Adipose tissue (tissue), 3 donors: ENCODE data around the gene ZDHHC7. TPM values are rescaled to one million over a fixed set of nuclear protein-coding genes. Genes with fewer than 3 reads are reported as not detected.
"Not testable (repeated sequence)": the region's sequence is repeated elsewhere in the genome, so short reads cannot be mapped to it uniquely, and the experiment has no call there.

Experiments
- H3K27ac ChIP-seq: one replicate; pipeline ENCODE4 v1.5.1; 2013; ENCODE audit warnings: low read depth, low read length
- WGBS, 3 donors: extraction: QIAGEN DNeasy Blood & Tissue Kit; methylation state at CpG; one replicate each; pipeline ENCODE4 v1.1.7; 2013; 5-methylcytosine and 5-hydroxymethylcytosine counted together
- polyA plus RNA-seq, 3 donors: library from polyadenylated mRNA; stranded (reverse); fragments of 200-250 nt; gene quantifications; one replicate each; pipeline ENCODE4 v1.2.3, GENCODE V29; 2013
- donor health status: healthy with polysubstance abuse.
- donor health status: Bipolar disorder and iron deficiency.
- donor health status: healthy.

The ZDHHC7 gene, protein sequence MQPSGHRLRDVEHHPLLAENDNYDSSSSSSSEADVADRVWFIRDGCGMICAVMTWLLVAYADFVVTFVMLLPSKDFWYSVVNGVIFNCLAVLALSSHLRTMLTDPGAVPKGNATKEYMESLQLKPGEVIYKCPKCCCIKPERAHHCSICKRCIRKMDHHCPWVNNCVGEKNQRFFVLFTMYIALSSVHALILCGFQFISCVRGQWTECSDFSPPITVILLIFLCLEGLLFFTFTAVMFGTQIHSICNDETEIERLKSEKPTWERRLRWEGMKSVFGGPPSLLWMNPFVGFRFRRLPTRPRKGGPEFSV
- polyA plus RNA-seq: 10 to 100 TPM; 13.3 to 29.0 (median 24.3) TPM

GRCh38 chr16:85010931-85011845, at the start of gene ZDHHC7:
TSS of gene ZDHHC7 (minus strand) at chr16:85011535. CDS start at chr16:84990618, 20,917 bp downstream.
- H3K27ac ChIP-seq: no peak within 1 kb of the TSS
- WGBS, 3 donors: 0 to 1% (median 0%) methylated on average over 66 to 86 of the region's 86 CpGs

DNA sequence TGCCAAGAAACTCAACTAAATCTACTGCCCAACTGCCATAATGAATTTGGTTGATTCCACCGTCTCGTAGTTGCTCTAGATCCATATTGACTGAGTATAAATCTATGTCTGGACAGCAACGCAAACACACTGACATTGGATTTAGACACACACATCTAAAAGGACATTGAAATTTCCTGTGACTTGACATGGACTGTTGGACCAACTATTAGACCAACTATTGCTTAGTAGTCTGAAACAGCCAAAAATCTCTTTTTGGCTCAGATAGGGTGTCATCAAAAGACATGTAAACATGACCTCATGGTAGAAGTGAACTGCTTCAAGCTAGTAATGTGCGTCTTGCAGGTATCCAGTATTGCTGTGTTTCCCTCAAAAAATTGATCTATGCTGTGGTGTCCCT, 47.6 kb upstream of the ZDHHC7 start:
- WGBS, 3 donors: 70 to 98% (median 71%) methylated on average over 4 of the region's 4 CpGs
- no peak overlapping the region for H3K27ac ChIP-seq

DNA sequence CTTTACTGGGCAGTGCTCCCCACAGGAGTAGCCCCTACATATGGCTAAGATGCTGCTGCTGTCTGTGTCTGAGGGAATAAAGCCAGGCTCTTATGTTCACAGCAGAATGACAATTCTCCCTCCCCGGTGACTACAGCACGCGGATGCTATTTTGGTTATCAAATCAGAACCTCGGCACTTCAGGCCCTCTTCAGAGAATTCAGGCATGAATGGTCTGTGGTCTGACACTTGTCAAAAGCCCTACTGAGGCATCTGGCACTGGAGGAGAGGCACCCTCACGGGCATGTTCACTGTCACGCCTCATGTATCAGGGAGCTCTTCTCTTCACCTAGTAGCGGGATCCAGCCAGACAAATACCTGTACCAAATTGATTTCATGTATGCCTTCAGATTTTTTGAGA, 46.6 kb upstream of the ZDHHC7 start:
- H3K27ac ChIP-seq: no peak overlapping the region
- WGBS, 3 donors: 95 to 97% (median 96%) methylated on average over 7 of the region's 7 CpGs

- 77 to 90% (median 89%) methylated on average over 9 of the region's 9 CpGs for WGBS, 3 donors
- no peak overlapping the region for H3K27ac ChIP-seq
These were observed 46.0 kb upstream of the ZDHHC7 start for GRCh38 chr16:85057212-85057889.

- no peak overlapping the region for H3K27ac ChIP-seq
- WGBS, 3 donors: 70 to 83% (median 72%) methylated on average over 16 of the region's 16 CpGs
These were observed 44.9 kb upstream of the ZDHHC7 start for GRCh38 chr16:85056211-85056748.

DNA sequence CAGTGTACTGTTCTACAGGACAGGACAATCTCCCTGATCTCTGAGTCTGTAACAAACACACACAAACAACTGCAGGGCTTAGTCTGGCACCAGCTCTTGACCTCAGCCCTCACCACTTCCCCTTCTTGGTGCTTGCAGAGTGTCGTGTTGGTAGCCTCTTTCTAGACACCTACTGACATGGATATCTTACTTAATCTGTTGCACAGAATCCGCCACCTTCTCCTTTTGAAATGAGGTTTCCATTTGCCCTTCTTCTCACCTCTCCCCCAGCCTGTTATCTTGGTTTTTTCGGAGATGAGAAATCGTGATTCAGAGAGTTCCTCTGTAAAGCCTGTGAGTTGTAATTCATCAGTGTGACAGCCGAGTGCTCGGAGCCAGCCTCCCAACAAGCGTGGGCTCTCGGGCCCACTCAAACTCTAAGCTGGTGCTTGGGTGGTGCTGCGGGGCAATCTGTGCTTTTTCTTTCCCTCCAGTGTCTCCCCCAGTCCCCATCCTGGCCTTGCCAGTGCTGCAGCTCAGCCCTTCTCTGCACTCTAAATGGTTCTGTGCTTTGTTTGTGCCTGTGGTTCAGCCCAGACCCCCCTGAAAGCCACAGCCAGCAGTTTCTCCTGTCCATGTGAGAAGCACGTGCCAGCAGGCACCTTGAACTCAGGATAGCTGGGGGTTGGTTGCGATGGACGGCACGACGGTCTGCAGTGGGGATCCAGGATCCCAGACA, 44.3 kb upstream of the ZDHHC7 start:
- WGBS, 3 donors: 22 to 59% (median 32%) methylated on average over 14 of the region's 14 CpGs
- H3K27ac ChIP-seq: no peak overlapping the region

DNA sequence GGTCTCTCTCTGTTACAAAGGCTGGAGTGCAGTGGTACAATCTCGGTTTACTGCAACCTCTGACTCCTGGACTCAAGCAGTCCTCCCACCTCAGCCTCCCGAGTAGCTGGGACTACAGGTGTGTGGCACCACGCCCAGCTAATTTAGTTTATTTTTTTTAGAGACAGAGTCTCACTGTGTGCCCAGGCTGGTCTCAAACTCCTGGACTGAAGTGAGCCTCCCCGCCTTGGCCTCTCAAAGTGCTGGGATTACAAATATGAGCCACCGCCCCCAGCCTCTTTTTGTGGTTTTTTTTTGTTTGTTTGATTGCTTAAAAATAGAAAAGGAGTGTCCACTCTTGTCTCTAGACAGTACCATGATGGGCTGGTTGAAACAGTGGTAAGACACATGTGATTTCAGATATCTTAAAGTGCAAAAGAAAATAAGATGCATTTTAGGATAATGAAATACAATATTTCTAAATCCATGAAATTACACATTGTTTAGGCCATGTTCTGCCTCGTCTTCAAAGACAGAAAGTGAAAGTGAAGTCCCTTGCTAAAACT, 43.7 kb upstream of the ZDHHC7 start:
- 54 to 76% (median 54%) methylated on average over 6 of the region's 6 CpGs for WGBS, 3 donors

DNA sequence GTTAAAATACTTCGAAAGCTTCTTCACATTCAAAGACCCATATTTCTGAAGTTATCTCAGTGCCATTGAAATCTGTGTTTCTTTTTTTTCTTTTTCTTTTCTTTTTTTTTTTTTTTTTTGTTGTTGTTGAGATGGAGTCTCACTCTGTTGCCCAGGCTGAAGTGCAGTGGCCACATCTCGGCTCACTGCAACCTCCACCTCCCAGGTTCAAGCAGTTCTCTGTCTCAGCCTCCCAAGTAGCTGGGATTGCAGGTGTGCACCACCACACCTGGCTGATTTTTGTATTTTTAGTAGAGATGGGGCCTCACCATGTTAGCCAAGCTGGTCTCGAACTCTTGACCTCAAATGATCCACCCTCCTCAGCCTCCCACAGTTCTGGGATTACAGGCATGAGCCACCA, 43.0 kb upstream of the ZDHHC7 start:
- H3K27ac ChIP-seq: not testable (repeated sequence)
- 94 to 98% (median 95%) methylated on average over 3 of the region's 3 CpGs for whole genome bisulfite sequencing, 3 donors

More for the DNA sequence above, 43.7 kb upstream of the ZDHHC7 start:
- H3K27ac ChIP-seq: peak overlapping the region; percentile 48

DNA sequence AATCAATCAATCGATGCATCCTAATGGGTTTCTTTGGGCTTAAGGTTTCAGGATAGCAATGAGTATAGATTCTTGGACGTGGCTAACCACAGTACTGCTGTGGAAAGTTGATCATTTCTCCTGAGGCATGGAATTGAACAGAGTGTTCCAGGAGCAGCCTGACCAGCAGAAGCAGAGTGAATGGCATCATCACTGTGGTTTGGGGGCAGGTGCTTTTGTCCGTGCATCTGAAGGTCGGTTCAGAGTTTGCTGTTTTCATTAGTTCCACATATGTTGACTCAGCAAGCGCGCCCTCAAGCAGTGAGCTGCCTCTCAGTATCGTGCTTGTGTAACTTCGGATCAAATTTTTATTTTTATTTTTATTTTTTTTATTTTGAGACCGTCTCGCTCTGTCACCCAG, 41.2 kb upstream of the ZDHHC7 start:
- 86 to 91% (median 91%) methylated on average over 10 of the region's 10 CpGs for WGBS, 3 donors
- no peak overlapping the region for H3K27ac ChIP-seq

GRCh38 chr16:85051683-85052082, 40.3 kb upstream of the ZDHHC7 start:
- no peak overlapping the region for H3K27ac ChIP-seq
- 89 to 94% (median 92%) methylated on average over 8 of the region's 8 CpGs for WGBS, 3 donors

GRCh38 chr16:85051067-85051581, 39.8 kb upstream of the ZDHHC7 start:
- no peak overlapping the region for H3K27ac ChIP-seq

DNA sequence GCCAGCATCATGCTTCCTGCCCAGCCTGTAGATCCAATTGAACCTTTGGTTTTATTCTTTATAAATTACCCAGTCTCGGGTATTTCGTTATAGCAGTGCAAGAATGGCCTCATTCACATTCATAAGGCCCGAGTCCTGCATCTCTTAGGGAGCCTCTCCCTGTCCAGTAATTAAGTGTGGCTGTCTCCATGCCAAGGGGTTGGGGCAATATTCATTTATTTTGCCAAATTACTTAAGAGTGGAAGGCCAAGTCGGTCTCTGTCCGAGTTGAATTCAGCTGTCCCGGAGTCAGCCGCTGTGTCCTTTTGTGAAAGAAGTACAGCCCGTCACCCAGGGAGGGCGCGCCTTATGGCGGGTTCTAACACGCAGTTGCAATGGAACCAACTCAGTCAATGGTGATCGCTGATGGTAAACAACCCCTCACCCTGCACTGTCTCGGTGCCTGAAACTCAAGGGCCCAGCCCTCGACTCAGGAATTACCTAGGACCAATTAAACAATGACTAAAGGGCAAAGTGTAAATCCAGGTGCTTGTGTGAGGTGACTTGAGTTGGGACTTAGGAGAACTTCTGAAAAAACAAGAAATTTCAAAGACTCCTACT, 38.5 kb upstream of the ZDHHC7 start:
- WGBS, 3 donors: 86 to 89% (median 88%) methylated on average over 15 of the region's 15 CpGs
- no peak overlapping the region for H3K27ac ChIP-seq

More at GRCh38 chr16:85051067-85051581, 39.8 kb upstream of the ZDHHC7 start:
- WGBS, 3 donors: 61 to 84% (median 69%) methylated on average over 8 of the region's 8 CpGs

DNA sequence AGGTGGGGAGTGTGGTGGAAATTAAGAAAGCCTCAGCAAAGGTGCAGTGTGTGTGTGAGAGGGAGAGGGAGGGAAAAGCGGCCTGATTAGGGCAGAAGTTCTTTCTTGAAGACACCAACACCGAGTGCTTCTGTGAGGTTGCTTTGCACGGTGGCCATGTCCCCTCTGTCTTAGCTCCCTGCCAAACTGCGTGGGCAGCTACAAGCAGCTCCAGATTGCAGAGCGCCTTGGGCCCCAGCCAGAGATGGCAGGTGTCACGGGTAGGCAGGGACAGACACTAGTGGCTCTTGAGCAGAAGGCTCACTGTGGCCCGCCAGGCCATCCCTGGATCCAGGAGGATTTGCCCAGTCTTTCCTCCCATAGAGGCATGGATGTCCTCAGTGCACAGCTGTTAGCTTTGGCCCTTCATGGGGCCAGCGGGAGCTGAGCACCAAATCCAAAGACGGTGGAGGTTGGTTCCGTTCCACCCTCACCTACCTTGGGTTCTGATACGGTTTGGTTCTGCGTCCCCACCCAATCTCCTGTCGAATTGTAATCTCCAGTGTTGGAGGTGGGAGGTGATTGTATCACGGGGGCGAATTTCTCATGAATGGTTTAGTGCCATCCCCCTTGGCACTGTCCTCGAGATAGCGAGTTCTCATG, 37.7 kb upstream of the ZDHHC7 start:
- no peak overlapping the region for H3K27ac ChIP-seq
- WGBS, 3 donors: 89 to 93% (median 92%) methylated on average over 17 of the region's 17 CpGs

DNA sequence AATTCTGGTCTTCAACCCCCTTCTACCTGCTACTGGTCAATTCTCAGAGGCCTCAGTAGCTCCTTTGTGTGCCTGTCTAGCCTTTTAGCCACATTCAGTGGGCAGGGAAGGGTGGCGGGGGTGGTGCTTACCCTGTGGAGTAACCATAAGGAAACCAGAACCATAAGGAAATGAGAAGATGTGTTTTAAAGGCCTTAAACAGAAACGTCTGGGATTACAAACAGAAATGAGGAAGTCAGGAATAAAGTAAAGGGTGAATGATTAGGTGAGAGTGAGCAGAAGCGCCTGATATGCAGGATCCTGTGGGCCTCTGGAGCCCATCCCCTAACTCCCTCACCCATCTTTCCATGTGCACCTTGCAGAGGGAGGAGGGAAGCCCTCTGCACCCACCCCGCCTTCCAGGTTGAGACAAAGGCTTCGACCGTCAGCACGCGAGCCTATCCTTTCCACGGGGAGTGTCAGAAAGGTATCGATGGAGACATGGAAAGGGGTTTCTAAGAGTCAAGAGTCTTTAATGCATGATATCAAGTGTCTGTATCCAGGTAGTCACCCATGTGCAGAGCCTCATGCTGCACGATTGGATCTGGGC, 36.6 kb upstream of the ZDHHC7 start:
- H3K27ac ChIP-seq: no peak overlapping the region

DNA sequence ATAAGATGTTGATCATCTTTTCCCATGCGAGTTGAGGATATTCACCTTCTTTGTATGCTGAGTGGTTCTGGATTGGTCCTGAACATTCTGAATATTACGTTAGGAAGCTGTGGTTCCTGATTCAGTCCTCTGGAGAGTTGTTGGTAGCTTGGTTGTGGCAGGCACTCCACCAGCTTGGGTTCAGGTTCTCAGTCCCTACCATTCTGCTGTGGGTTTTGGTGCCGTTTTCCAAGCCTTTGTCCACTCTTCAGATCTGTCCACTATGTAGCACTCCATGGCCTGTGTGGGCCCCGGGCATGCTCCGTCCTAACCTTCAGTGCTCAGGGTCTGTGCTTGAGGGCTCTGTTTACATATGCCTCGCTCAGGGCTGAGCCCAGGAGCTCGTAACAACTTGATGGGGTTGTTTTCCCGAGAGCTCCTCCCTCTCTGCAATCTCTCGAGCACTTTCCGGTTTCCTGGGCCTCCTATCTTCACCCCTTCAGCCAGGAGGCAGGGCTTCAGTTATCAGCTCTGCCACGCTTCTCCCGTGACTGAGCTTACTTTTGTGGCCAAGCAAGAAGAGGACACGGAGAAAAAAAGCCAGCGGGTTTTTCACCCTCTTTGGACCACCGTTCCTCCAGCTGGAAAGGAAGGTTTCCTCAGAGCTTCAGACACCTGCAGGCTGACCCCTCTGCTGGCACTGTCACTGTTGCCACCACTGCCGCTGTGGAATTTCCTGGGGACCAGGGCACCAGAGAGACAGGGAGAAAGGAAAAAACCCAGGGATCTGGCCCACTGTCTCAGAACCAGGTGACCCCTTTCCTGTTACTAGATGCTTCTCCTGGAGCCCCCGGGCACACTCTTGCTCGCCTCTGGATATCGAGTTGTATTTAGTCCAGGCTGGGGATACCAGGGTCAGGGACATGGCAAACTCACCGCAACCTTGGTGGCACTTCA, 35.9 kb upstream of the ZDHHC7 start:
- WGBS, 3 donors: 45 to 73% (median 71%) methylated on average over 20 of the region's 20 CpGs
- H3K27ac ChIP-seq: no peak overlapping the region

More for the DNA sequence above, 36.6 kb upstream of the ZDHHC7 start:
- WGBS, 3 donors: 73 to 92% (median 78%) methylated on average over 11 of the region's 11 CpGs
